HepG2 (cell line): Measurements from ENCODE around the gene TMPO. TPM values are rescaled to one million over a fixed set of nuclear protein-coding genes. Genes with fewer than 3 reads are reported as not detected.

Source experiments
- BCL3 ChIP-seq: sonication (generic); formaldehyde crosslinking; IDR thresholded peaks from 2 replicates; pipeline ENCODE4 v1.5.1; 2020; ENCODE audit warnings: mild to moderate bottlenecking, missing genetic modification reagents, moderate library complexity
- CBFB ChIP-seq: sonication (generic); formaldehyde crosslinking; IDR thresholded peaks from 2 replicates; pipeline ENCODE4 v1.4.0; 2020; ENCODE audit warnings: missing genetic modification reagents
- HDAC2 ChIP-seq: sonication (generic); formaldehyde crosslinking; IDR thresholded peaks from 2 replicates; pipeline ENCODE4 v1.4.0; 2020; ENCODE audit warnings: missing genetic modification reagents
- HNRNPLL ChIP-seq: fragments of 200-400 bp; formaldehyde crosslinking; IDR thresholded peaks from 2 replicates; pipeline ENCODE4 v1.6.1; 2017; ENCODE audit warnings: mild to moderate bottlenecking, low read depth, low read length; ENCODE audit not compliant: poor library complexity, severe bottlenecking
- MBNL3 ChIP-seq: fragments of 250-450 bp; sonication (Bioruptor Pico); conservative IDR thresholded peaks from 2 replicates; pipeline ENCODE4 v1.8.0; 2022; ENCODE audit warnings: mild to moderate bottlenecking, inconsistent platforms
- NAIF1 ChIP-seq: sonication (generic); formaldehyde crosslinking; IDR thresholded peaks from 2 replicates; pipeline ENCODE4 v1.5.0; 2020; ENCODE audit warnings: mild to moderate bottlenecking, missing genetic modification reagents, borderline replicate concordance
- NFYB ChIP-seq: sonication (generic); formaldehyde crosslinking; IDR thresholded peaks from 2 replicates; pipeline ENCODE4 v1.4.0; 2020; ENCODE audit warnings: missing genetic modification reagents
- POGK ChIP-seq: sonication (generic); formaldehyde crosslinking; conservative IDR thresholded peaks from 2 replicates; pipeline ENCODE4 v1.8.0; 2022; ENCODE audit warnings: mild to moderate bottlenecking, moderate library complexity, missing genetic modification reagents
- RAD21 ChIP-seq: fragments of 450-650 bp; formaldehyde crosslinking; IDR thresholded peaks from 2 replicates; pipeline ENCODE4 v1.5.0; 2020; ENCODE audit warnings: mild to moderate bottlenecking
- TBL1XR1 ChIP-seq: fragments of 150-350 bp; IDR thresholded peaks from 2 replicates; pipeline ENCODE4 v1.6.1; 2014; ENCODE audit warnings: borderline replicate concordance, low read length; ENCODE audit not compliant: partially characterized antibody
- ZBTB40 ChIP-seq, 2 experiments: fragments of 450-650 bp in 1 of 2; sonication (generic) in 1 of 2; formaldehyde crosslinking in 1 of 2; IDR thresholded peaks; 2 replicates each; pipeline versions ENCODE4 v1.6.1 to v1.8.0; 2016 to 2022; ENCODE audit warnings: antibody characterized with exemption in 1 of 2, mild to moderate bottlenecking in 1 of 2, missing genetic modification reagents in 1 of 2
- ZFP91 ChIP-seq: sonication (generic); formaldehyde crosslinking; IDR thresholded peaks from 2 replicates; pipeline ENCODE4 v1.9.0; 2022; ENCODE audit warnings: missing genetic modification reagents, mild to moderate bottlenecking, borderline replicate concordance
- ZNF569 ChIP-seq: sonication (generic); formaldehyde crosslinking; IDR thresholded peaks from 2 replicates; pipeline ENCODE4 v1.5.0; 2020; ENCODE audit warnings: mild to moderate bottlenecking, missing genetic modification reagents, moderate library complexity, borderline replicate concordance
- polyA plus RNA-seq, 8 experiments: library from polyadenylated mRNA; depleted of rRNA in 3 of 8; stranded (reverse) in 7 of 8; unstranded in 1 of 8; fragments of >200 nt; fragmentation: Illumina TruSeq in 4 of 8; extraction: Trizol in 4 of 8; gene quantifications; 2 replicates each; pipeline versions ENCODE4 v1.2.1 to v1.2.3, GENCODE V29; 2011 to 2016; ENCODE audit warnings: low read depth in 4 of 8, missing spikeins in 1 of 8, mixed read lengths in 1 of 8; ENCODE audit not compliant: insufficient read depth in 1 of 8
- total RNA-seq, 5 experiments: library from RNA; depleted of rRNA; stranded (reverse); fragments of >200 nt; fragmentation: Illumina TruSeq; extraction: Trizol; gene quantifications; 2 replicates each; pipeline ENCODE4 v1.2.3, GENCODE V29; 2016; ENCODE audit warnings: low read depth in 1 of 5

The TMPO gene
- total and polyA plus RNA-seq, 2 of the 13 experiments (the other 11 are each of a cell fraction or from before 2014, with no cell fraction given): 24.2 to 167 TPM

- peak; percentile 76; the same call in 1 of the 2 replicates for TF ChIP-seq ZFP91 (CRISPR knock-in tag)
- 0 out of 2 replicates have a peak, but pooled peaks have one; percentile 32 for TF ChIP-seq MBNL3 (CRISPR knock-in tag)
- no peak; the same call in 1 of the 2 replicates for TF ChIP-seq NAIF1 (CRISPR knock-in tag)
- TF ChIP-seq CBFB (CRISPR knock-in tag): peak; percentile 76; the same call in 1 of the 2 replicates
- no peak for TF ChIP-seq NFYB
- TF ChIP-seq ZNF569 (CRISPR knock-in tag): no peak
- peak; percentile 75 for TF ChIP-seq TBL1XR1
- TF ChIP-seq ZBTB40 (IDR thresholded peaks at IDR 0.05): no peak
- TF ChIP-seq ZBTB40 (CRISPR knock-in tag; IDR thresholded peaks at IDR 0.05): peak; percentile 62
- TF ChIP-seq RAD21 (CRISPR knock-in tag): peak; percentile 4; the same call in 1 of the 2 replicates
- peak; percentile 55; the same call in 1 of the 2 replicates for TF ChIP-seq POGK (CRISPR knock-in tag)
- TF ChIP-seq BCL3: peak; percentile 61; the same call in 1 of the 2 replicates
- peak; percentile 83 for TF ChIP-seq HNRNPLL
- peak; percentile 70 for TF ChIP-seq HDAC2 (CRISPR knock-in tag)
Measured at GRCh38 chr12:98503592-98504367, 11.6 kb upstream of the TMPO start (continued).
